Duodenal mucosa (tissue), 2 donors: ENCODE results near the gene EFNA5.

ENCODE experiments used
- H3K27ac ChIP-seq: one replicate; pipeline ENCODE4 v1.7.0; 2013; ENCODE audit warnings: low read depth, low read length
- H3K27me3 ChIP-seq, 2 donors: one replicate each; pipeline ENCODE4 v1.7.0; 2013; ENCODE audit warnings: low read length in 2 of 2, control low read depth in 1 of 2; ENCODE audit not compliant: insufficient read depth in 2 of 2, control insufficient read depth in 1 of 2
- H3K36me3 ChIP-seq, 2 donors: one replicate each; pipeline ENCODE4 v1.7.0; 2013; ENCODE audit warnings: low read length in 2 of 2, control low read depth in 1 of 2; ENCODE audit not compliant: insufficient read depth in 2 of 2, control insufficient read depth in 1 of 2
- H3K4me1 ChIP-seq, 2 donors: one replicate each; pipeline ENCODE4 v1.7.0; 2013; ENCODE audit warnings: low read length in 2 of 2, control low read depth in 1 of 2; ENCODE audit not compliant: insufficient read depth in 2 of 2, control insufficient read depth in 1 of 2
- H3K4me3 ChIP-seq, 2 donors: one replicate each; pipeline ENCODE4 v1.7.0; 2013; ENCODE audit warnings: low read length in 2 of 2, low read depth in 1 of 2
- H3K9ac ChIP-seq, 2 donors: one replicate each; pipeline ENCODE4 v1.7.0; 2013; ENCODE audit warnings: low read length in 2 of 2, low read depth in 1 of 2
- H3K9me3 ChIP-seq, 2 donors: one replicate each; pipeline ENCODE4 v1.7.0; 2013; ENCODE audit warnings: low read length in 2 of 2, control low read depth in 1 of 2; ENCODE audit not compliant: control insufficient read depth in 1 of 2

EFNA5 gene

DNA sequence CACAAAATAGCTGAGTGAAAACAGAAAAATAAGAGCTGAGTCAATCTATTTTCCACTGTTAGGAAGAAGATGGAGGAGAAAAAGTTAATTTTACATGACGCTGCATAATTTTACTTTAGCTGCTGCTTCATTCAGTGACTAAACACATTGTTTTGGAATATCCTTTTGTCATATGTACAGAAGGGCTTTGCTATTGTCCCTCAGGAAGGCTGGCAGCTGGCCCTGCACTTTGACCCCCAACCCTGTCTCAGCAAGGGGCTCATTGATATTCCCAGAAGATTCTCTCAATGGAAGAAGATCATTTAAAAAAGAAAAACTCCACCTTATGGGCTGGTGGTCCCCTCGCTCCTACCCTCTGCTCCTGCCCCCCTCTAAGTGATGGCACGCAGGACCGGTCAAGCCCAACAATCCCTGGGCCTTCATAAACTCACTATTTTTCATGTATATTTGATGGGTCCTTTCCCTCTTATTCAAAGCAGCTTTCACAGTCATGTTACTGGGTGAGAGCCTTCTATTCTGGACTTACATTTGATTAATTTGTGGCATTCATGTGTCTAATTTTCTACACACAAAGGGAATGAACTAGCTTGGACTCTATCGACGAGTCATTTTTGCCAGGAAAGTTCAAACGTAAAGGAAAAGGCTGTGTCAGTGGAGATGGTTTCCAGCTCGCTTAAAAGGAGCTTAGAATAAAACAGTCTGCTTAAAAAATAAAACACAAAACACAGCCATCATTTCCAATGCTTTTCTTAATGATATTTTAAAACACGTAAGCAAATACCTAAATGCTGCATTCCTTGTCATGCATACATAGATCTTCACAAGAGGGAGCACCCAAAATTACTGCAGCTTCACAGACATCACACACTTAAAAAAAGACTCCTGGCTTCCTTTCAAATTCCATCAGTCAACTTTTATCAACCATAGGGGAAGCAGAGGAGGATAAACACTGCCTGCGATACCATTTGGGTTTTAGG is 104.7 kb downstream of the EFNA5 start:
- Histone ChIP-seq H3K27ac (no peak overlapping the region), H3K27me3 (no peaks in the 10 kb centered on the region), H3K36me3 (no peaks in the 10 kb centered on the region), H3K4me1 (peaks cover 10 to 17% of the 10 kb centered on the region in 2 donors), H3K9ac (no peak overlapping the region), H3K4me3 (no peak overlapping the region), H3K9me3 (no peaks in the 10 kb centered on the region)

GRCh38 chr5:107564931-107565372 is 105.8 kb downstream of the EFNA5 start:
- Histone ChIP-seq H3K27ac (no peak overlapping the region), H3K36me3 (no peaks in the 10 kb centered on the region), H3K4me1 (peaks cover 0 to 6% of the 10 kb centered on the region in 2 donors), H3K27me3 (no peaks in the 10 kb centered on the region), H3K9ac (no peak overlapping the region), H3K4me3 (no peak overlapping the region), H3K9me3 (no peaks in the 10 kb centered on the region)

DNA sequence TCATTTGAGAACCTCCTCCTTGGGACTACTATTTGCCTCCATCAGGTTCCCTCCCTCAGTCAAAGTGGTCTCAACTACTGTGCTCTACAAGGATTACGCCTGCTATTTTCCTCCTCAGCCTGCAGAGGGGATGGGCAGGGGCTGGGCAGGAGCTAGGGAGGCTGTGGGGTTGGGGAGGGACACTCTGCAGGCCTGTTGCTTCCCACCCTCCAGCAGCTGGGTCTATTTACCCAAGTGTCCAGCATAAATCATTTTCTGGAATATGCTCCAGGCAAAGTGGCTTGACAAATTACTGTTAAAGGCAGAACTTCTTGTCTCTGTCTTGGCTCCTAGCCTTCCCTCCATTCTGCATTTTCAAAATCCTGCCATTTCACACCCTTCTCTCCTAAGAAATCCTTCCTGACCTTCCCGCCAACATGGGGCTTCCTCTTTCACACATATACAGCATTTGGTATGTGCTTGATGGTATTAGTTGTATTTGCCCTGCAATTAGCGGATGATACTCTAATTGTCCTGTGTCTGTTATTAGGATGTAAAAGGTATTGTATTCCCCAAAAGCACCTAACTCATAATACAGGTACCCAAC is 106.7 kb downstream of the EFNA5 start:
- Histone ChIP-seq H3K9ac (no peak overlapping the region), H3K27me3 (no peaks in the 10 kb centered on the region), H3K36me3 (no peaks in the 10 kb centered on the region), H3K4me1 (peaks cover 0 to 6% of the 10 kb centered on the region in 2 donors), H3K4me3 (no peak overlapping the region), H3K27ac (no peak overlapping the region), H3K9me3 (no peaks in the 10 kb centered on the region)

DNA sequence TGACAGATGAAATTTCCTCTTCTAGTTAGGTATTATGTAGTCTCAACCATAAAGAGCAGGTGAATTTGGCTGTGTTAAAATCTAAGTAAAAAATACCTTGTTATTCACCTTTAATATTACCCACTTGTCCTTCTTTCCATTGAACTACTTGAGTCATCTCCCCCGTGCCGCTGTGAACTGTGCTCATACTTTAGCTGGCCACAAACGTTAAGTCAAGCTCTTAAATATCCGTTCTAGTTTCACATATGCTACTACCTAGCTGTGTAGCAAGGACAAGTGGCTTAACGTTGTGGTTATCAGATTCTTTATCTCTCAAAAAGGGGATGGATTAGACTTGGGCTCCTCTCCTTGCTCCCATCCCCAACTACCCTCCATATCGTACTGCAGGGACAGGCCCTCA is 110.4 kb downstream of the EFNA5 start:
- no peaks in the 10 kb centered on the region for H3K27me3 ChIP-seq
- H3K27ac ChIP-seq, result no peak overlapping the region
- H3K4me1 ChIP-seq, result peaks cover 0 to 6% of the 10 kb centered on the region in 2 donors
- H3K4me3 ChIP-seq, result no peak overlapping the region
- H3K36me3 ChIP-seq, result no peaks in the 10 kb centered on the region
- H3K9me3 ChIP-seq, result no peaks in the 10 kb centered on the region
- no peak overlapping the region for H3K9ac ChIP-seq

DNA sequence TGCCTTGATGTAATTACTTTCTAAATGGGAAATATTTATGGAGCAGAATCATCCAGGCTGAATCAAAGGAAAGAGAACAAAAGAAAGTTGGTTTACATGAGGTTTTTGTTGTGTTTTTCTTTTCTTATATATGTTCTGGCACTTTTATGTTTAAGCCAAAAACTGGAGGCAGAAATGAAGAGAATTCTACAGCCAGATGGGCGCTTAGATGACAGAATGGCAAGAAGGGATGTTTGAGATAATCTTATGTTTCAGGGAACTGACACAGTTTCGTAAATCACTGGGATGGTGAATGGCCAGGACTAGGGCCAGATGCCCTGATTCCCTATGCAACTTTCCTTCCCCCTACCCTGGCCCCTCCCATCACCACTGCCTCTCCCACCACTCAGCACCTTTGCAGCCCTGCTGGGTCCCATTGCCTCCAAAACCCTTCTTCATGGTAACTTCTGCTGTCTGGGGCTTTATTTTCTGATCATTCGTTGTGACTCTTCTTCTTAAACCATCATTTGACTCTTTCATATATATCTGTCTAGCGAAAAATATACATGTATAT is 111.8 kb downstream of the EFNA5 start:
- Histone ChIP-seq H3K9ac (no peak overlapping the region), H3K9me3 (no peaks in the 10 kb centered on the region), H3K36me3 (no peaks in the 10 kb centered on the region), H3K4me1 (peaks cover 0 to 5% of the 10 kb centered on the region in 2 donors), H3K27ac (no peak overlapping the region), H3K4me3 (no peak overlapping the region), H3K27me3 (no peaks in the 10 kb centered on the region)

DNA sequence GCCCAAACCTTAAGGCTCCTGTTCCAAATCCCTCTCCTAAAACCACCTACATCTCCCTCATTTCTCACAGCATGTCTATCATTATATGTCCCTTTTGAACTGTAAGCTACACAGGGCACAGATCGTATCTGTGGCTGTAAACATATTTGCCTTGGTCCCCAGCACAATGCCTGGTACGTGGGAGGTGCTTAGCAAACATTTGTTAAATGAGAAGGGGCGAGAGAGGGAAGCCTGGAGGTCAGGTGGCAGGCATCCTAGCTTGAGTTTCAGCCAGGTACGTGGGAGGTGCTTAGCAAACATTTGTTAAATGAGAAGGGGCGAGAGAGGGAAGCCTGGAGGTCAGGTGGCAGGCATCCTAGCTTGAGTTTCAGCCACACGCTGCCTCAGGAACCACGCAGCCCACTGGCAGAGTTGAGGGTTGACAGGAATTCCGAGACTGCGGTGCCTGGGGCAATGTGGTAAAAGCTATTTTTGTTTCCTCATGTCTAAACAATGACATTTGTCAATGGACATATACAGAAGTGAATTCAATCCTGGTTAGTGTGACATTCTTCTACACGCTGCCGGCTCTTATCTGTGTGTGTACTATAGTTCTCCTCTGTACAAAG is 113.6 kb downstream of the EFNA5 start:
- no peaks in the 10 kb centered on the region for H3K36me3 ChIP-seq
- peaks cover 0 to 5% of the 10 kb centered on the region in 2 donors for H3K4me1 ChIP-seq
- H3K4me3 ChIP-seq, result no peak overlapping the region
- no peaks in the 10 kb centered on the region for H3K27me3 ChIP-seq
- H3K9me3 ChIP-seq, result no peaks in the 10 kb centered on the region
- no peak overlapping the region for H3K27ac ChIP-seq
- no peak overlapping the region for H3K9ac ChIP-seq

GRCh38 chr5:107556575-107556974 is 114.2 kb downstream of the EFNA5 start:
- H3K9ac ChIP-seq, result no peak overlapping the region
- H3K9me3 ChIP-seq, result no peaks in the 10 kb centered on the region
- H3K4me3 ChIP-seq, result no peak overlapping the region
- H3K36me3 ChIP-seq, result no peaks in the 10 kb centered on the region
- no peaks in the 10 kb centered on the region for H3K27me3 ChIP-seq
- H3K4me1 ChIP-seq, result peaks cover 0 to 5% of the 10 kb centered on the region in 2 donors
- H3K27ac ChIP-seq, result no peak overlapping the region

GRCh38 chr5:107555425-107556090 is 115.2 kb downstream of the EFNA5 start:
- no peaks in the 10 kb centered on the region for H3K36me3 ChIP-seq
- no peak overlapping the region for H3K4me3 ChIP-seq
- H3K9me3 ChIP-seq, result no peaks in the 10 kb centered on the region
- peaks cover 0 to 5% of the 10 kb centered on the region in 2 donors for H3K4me1 ChIP-seq
- no peaks in the 10 kb centered on the region for H3K27me3 ChIP-seq
- H3K27ac ChIP-seq, result no peak overlapping the region
- no peak overlapping the region for H3K9ac ChIP-seq

- Histone ChIP-seq H3K36me3 (no peaks in the 10 kb centered on the region), H3K27me3 (no peaks in the 10 kb centered on the region), H3K9ac (no peak overlapping the region), H3K4me1 (peaks cover 0 to 5% of the 10 kb centered on the region in 2 donors), H3K27ac (no peak overlapping the region), H3K4me3 (no peak overlapping the region), H3K9me3 (no peaks in the 10 kb centered on the region)
Observed at GRCh38 chr5:107554776-107555424, 115.8 kb downstream of the EFNA5 start.
